ENCODE measurements around the gene TFCP2.

DNA sequence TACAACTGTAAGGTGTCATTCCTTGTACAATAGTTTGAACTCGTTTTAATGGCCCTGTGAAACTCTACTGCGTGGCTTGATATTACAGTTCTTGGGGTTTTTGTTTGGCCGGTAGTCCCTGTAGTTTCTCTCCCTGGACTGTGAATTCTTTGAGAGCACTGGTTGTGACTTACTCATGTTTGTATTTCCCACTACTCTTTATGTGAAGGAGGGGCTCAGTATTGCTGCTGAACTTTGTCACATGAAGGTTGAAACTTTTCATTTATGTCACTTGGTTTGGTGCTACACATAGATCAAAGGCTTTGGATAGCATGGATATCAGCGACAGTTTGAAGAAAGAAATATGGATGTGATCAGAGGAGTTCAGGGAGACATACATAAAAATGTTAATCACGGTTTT, 46.4 kb upstream of the TFCP2 start:
- TF ChIP-seq EZH2phosphoT487 (IDR thresholded peaks at IDR 0.05; ENCODE audit: insufficient read depth, low read depth) (no peak), EZH2 (IDR thresholded peaks at IDR 0.05; ENCODE audit: insufficient read depth, poor library complexity, severe bottlenecking) (no peak)
